Esophagus squamous epithelium (tissue), 5 donors: ENCODE measurements around the gene ZNF846. TPM values are rescaled to one million over a fixed set of nuclear protein-coding genes. Genes with fewer than 3 reads are reported as not detected.
"Not testable (repeated sequence)": the region's sequence is repeated elsewhere in the genome, so short reads cannot be mapped to it uniquely, and the experiment has no call there.

ENCODE experiments used
- DNase-seq: peaks from one replicate; lab custom pipeline; 2025; lab: John Stamatoyannopoulos, UW
- H3K27ac ChIP-seq, 4 donors: fragments of 200-600 bp; sonication (generic); one replicate each; pipeline ENCODE4 v1.5.1; 2016 to 2019; ENCODE audit warnings: mild to moderate bottlenecking in 1 of 4
- H3K27me3 ChIP-seq, 4 donors: fragments of 200-600 bp; sonication (generic); 1 replicate in 3 of 4; 2 replicates in 1 of 4; pipeline versions ENCODE4 v1.5.1 to v1.6.0; 2017 to 2021; ENCODE audit warnings: antibody characterized with exemption in 1 of 4
- H3K36me3 ChIP-seq, 3 donors: fragments of 200-600 bp; sonication (generic); one replicate each; pipeline ENCODE4 v1.5.1; 2016 to 2019
- H3K4me1 ChIP-seq, 3 donors: fragments of 200-600 bp; sonication (generic); one replicate each; pipeline ENCODE4 v1.5.1; 2017 to 2019
- H3K4me3 ChIP-seq, 4 donors: fragments of 200-600 bp; sonication (generic); 1 replicate in 3 of 4; 2 replicates in 1 of 4; pipeline ENCODE4 v1.5.1; 2016 to 2019; ENCODE audit warnings: mild to moderate bottlenecking in 2 of 4, moderate library complexity in 1 of 4
- H3K9me3 ChIP-seq, 3 donors: fragments of 200-600 bp; sonication (generic); one replicate each; pipeline ENCODE4 v1.5.1; 2016 to 2019
- POLR2A ChIP-seq, 4 donors: fragments of 450-650 bp; IDR thresholded peaks; one replicate each; pipeline ENCODE4 v1.6.1; 2017; ENCODE audit warnings: antibody characterized with exemption in 4 of 4, mild to moderate bottlenecking in 4 of 4, moderate library complexity in 3 of 4
- WGBS, 2 donors: methylation state at CpG; one replicate each; pipeline ENCODE4 v1.1.5; 2018; 5-methylcytosine and 5-hydroxymethylcytosine counted together
- intact Hi-C: fragments of 100-400 bp; cut with DNase I; formaldehyde crosslinking; loops from one replicate; pipeline ENCODE4 v1.15.0; 2022
- total RNA-seq, 4 donors: library from RNA; depleted of rRNA; stranded (reverse); fragments of >200 nt; gene quantifications; one replicate each; pipeline ENCODE4 v1.1.0, GENCODE V29; 2016
- TF ChIP-seq, protein P1 (sequence below), 6 experiments: fragments of 450-650 bp in 4 of 6; fragments of 200-600 bp in 2 of 6; sonication (generic) in 2 of 6; IDR thresholded peaks; one replicate each; pipeline ENCODE4 v1.5.1; 2016 to 2019; ENCODE audit warnings: antibody characterized with exemption in 6 of 6, mild to moderate bottlenecking in 4 of 6, moderate library complexity in 4 of 6
- donor health status: DM: yes; HTN: yes; CAD: no.

ZNF846 gene
- total RNA-seq, 4 donors from 2014 or later: 10.8 to 18.5 (median 13.5) TPM

- 26 to 74% methylated on average over 9 to 19 of the region's 36 CpGs for WGBS, 2 donors
- intact Hi-C loops: no loop called here
- Histone ChIP-seq H3K27me3 (no peaks in the 10 kb centered on the region), H3K4me3 (peak overlapping the region; percentile 55 to 74 (median 69)), H3K36me3 (no peaks in the 10 kb centered on the region), H3K9me3 (no peaks in the 10 kb centered on the region), H3K27ac (peak overlapping the region; percentile 93 to 98 (median 97)), H3K4me1 (peaks cover 3 to 48% (median 7%) of the 10 kb centered on the region in 3 donors)
- TF ChIP-seq, protein P1, sequence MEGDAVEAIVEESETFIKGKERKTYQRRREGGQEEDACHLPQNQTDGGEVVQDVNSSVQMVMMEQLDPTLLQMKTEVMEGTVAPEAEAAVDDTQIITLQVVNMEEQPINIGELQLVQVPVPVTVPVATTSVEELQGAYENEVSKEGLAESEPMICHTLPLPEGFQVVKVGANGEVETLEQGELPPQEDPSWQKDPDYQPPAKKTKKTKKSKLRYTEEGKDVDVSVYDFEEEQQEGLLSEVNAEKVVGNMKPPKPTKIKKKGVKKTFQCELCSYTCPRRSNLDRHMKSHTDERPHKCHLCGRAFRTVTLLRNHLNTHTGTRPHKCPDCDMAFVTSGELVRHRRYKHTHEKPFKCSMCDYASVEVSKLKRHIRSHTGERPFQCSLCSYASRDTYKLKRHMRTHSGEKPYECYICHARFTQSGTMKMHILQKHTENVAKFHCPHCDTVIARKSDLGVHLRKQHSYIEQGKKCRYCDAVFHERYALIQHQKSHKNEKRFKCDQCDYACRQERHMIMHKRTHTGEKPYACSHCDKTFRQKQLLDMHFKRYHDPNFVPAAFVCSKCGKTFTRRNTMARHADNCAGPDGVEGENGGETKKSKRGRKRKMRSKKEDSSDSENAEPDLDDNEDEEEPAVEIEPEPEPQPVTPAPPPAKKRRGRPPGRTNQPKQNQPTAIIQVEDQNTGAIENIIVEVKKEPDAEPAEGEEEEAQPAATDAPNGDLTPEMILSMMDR (IDR thresholded peaks at IDR 0.05): no peak
- TF ChIP-seq POLR2A (IDR thresholded peaks at IDR 0.05): no peak
- no peak for DNase-seq
Observed at GRCh38 chr19:9793071-9793591, 24.6 kb upstream of the ZNF846 start.

DNA sequence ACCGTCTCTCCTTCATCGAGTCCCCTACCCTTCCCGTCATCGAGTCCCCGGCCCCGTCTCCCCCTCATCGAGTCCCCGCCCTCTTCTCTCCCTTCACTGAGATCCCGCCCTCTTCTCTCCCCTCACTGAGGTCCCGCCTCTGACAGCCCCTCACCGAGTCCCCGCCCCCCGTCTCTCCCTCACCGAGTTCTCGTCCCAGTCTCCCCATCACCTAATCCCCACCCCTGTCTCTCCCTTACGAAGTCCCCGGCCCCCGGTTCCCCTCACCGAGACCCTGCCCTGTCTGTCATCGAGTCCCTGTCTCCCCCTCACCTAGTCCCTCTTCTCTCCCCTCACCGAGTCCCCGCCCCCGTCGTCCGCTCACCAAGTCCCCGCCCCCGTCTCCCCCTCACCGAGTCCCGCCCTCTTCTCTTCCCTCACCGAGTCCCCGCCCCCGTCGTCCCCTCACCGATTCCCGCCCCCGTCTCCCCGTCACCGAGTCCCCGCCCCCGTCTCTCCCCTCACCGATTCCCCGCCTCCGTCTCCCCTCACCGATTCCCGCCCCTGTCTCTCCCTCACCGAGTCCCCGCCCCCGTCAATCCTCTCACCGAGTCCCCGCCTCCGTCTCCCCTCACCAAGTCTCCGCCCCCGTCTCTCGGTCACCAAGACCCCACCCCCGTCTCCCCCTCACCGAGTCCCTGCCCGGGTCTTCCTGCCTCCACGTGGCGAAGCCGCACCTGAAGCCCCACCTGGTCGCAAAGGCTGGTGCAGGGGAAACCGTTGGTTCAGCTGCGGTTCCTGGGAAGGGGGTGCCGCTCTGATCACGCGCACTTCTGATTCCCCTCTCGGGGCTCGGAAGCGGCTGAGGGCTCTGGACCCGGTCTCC is 23.9 kb upstream of the ZNF846 start:
- Histone ChIP-seq H3K4me1 (peaks cover 3 to 41% (median 7%) of the 10 kb centered on the region in 3 donors), H3K27me3 (no peaks in the 10 kb centered on the region), H3K27ac (peak overlapping the region; percentile 93 to 98 (median 97)), H3K9me3 (no peaks in the 10 kb centered on the region), H3K36me3 (no peaks in the 10 kb centered on the region), H3K4me3 (peak overlapping the region; percentile 55 to 74 (median 69))
- DNase-seq: peak; percentile 96
- TF ChIP-seq POLR2A (IDR thresholded peaks at IDR 0.05): peak in 1 of 4 donors; percentile 30
- TF ChIP-seq, protein P1 (IDR thresholded peaks at IDR 0.05): peak in 1 of 6 experiments; percentile 3
- WGBS, 2 donors: 1 to 2% methylated on average over 18 to 26 of the region's 70 CpGs
- intact Hi-C loops: no loop called here

DNA sequence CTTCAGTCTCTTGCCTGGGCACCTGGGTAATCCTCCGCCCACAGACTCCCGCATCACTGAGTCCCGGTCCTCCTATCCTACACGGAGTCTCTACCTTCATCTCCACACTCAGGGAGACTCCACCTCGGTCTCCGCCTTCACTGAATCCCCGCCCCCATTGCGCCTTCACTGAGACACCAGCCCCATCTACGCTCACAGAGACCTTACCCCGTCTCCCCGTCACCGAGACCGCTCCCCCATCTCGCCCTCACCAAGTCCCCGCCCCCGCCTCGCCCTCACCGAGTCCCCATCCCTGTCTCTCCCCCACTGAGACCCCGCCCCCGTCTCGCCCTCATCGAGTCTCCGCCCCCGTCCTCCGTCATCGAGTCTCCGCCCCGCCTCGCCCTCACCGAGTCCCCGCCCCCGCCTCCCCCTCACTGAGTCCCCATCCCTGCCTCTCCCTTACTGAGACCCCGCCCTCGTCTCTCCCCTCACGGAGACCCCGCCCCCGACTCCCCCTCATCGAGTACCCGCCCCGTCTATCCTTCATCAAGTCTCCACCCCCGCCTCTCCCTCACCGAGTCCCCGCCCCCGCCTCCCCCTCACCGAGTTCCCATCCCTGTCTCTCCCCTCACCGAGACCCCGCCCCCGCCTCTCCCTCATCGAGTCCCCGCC is 23.1 kb upstream of the ZNF846 start:
- Histone ChIP-seq H3K9me3 (no peaks in the 10 kb centered on the region), H3K36me3 (no peaks in the 10 kb centered on the region), H3K27me3 (no peaks in the 10 kb centered on the region), H3K4me1 (peaks cover 3 to 36% (median 7%) of the 10 kb centered on the region in 3 donors), H3K4me3 (peak overlapping the region; percentile 55 to 74 (median 69)), H3K27ac (peak overlapping the region; percentile 93 to 98 (median 97))
- WGBS, 2 donors: 1 to 3% methylated on average over 20 of the region's 50 CpGs
- peak in 3 of 4 donors; percentile 20 to 65 (median 63) for TF ChIP-seq POLR2A (IDR thresholded peaks at IDR 0.05)
- TF ChIP-seq, protein P1 (IDR thresholded peaks at IDR 0.05): no peak
- intact Hi-C loops: no loop called here
- DNase-seq: peak; percentile 96

- H3K27me3 ChIP-seq, intact Hi-C loops, H3K36me3 ChIP-seq, H3K9me3 ChIP-seq, DNase-seq: not testable (repeated sequence)
- Histone ChIP-seq H3K27ac (peak overlapping the region; percentile 93 to 98 (median 97)), H3K4me3 (peak overlapping the region in 3 of 4 donors; percentile 66 to 74 (median 72)), H3K4me1 (peaks cover 3 to 36% (median 9%) of the 10 kb centered on the region in 3 donors)
- 62 to 69% methylated on average over 6 of the region's 6 CpGs for WGBS, 2 donors
Observed at GRCh38 chr19:9791073-9791367, 22.5 kb upstream of the ZNF846 start.

DNA sequence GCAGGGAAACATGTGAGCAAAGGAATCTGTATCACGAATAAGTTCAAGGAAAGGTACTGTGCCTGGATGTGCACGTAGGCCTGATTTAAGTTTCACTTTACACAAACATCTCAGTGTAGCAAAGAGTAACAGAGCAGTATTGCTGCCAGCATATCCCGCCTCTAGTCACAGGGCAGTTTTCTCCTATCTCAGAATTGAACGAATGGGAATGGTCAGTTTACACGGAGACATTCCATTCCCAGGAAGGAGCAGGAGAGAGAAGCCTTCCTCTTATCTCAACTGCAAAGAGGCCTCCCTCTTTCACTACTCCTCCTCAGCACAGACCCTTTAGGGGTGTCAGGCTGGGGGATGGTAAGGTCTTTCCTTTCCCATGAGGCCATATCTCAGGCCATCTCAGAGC is 21.0 kb upstream of the ZNF846 start:
- intact Hi-C loops: loop anchor here (10.0 kb wide), 1 partner anchor 475 kb away; no protein-coding TSS in a partner anchor

More for the DNA sequence above, 21.0 kb upstream of the ZNF846 start:
- DNase-seq, H3K9me3 ChIP-seq, H3K36me3 ChIP-seq, H3K4me3 ChIP-seq, H3K27me3 ChIP-seq: not testable (repeated sequence)
- 48 to 55% methylated on average over 5 of the region's 5 CpGs for WGBS, 2 donors
- H3K27ac ChIP-seq: peak overlapping the region; percentile 1 to 97 (median 50)
- peaks cover 4 to 41% (median 11%) of the 10 kb centered on the region in 3 donors for H3K4me1 ChIP-seq
